Measurements from ENCODE around the gene WRAP53. TPM values are rescaled to one million over a fixed set of nuclear protein-coding genes. Genes with fewer than 3 reads are reported as not detected.

Gene WRAP53
- total RNA-seq, 1 donor from 2014 or later = 8.5 TPM

DNA sequence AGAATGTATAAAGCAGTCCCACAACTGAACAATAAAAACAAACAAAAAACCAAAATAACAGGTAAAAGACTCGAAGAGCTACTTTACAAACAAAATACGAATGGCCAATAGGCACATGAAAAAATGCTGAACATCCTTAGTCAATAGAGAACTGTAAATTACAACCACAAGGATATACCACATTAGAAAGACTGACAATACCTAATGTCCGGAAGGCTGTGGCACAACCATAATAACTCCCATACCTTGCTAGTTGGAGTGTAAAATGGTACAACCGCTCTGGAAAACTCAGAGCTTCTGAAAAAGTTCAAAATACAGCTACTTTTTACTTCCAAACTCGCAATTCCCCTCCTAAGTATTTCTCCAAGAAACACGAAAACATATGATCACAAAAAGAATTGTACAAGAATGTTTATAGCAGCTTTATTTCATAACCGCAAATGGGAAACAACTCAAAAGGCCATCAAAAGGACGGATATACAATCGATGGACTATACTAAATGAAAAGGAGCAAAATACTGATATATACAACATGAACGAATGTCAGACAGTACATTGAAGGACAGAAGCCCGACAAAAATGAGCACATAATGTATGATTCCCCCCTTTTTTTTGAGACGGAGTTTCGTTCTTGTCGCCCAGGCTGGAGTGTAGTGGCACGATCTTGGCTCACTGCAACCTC lies 3.3 kb upstream of the WRAP53 start:
- no peak for ATAC-seq

DNA sequence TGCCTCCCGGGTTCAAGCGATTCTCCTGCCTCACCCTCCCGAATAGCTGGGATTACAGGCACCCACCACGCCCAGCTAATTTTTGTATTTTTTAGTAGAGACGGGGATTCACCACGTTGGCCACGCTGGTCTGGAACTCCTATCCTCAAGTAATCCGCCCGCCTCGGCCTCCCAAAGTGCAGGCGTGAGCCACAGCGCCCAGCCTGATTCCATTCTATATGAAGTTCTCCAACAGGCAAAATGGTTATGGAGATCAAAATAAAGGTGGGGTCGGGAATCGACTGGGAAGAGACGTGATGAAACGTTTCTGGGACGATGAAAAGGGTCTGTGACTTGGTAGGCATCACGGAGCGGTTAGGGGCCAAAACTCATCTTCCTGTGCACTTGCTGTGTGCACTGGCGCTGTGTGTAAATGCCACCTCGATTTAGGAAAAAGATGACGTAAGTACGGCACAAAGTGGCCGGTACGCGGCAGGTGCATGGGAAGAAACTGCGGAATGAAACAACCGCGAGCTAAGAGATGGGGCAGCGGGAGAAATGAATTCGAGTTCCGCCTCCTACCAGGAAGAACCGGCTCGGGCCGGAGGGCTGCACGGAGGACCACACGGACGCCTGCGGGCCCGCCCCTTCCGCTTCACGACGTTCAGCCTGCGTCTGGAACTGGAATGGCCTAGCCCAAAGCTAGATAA lies 2.6 kb upstream of the WRAP53 start:
- ATAC-seq = peak; percentile 79

DNA sequence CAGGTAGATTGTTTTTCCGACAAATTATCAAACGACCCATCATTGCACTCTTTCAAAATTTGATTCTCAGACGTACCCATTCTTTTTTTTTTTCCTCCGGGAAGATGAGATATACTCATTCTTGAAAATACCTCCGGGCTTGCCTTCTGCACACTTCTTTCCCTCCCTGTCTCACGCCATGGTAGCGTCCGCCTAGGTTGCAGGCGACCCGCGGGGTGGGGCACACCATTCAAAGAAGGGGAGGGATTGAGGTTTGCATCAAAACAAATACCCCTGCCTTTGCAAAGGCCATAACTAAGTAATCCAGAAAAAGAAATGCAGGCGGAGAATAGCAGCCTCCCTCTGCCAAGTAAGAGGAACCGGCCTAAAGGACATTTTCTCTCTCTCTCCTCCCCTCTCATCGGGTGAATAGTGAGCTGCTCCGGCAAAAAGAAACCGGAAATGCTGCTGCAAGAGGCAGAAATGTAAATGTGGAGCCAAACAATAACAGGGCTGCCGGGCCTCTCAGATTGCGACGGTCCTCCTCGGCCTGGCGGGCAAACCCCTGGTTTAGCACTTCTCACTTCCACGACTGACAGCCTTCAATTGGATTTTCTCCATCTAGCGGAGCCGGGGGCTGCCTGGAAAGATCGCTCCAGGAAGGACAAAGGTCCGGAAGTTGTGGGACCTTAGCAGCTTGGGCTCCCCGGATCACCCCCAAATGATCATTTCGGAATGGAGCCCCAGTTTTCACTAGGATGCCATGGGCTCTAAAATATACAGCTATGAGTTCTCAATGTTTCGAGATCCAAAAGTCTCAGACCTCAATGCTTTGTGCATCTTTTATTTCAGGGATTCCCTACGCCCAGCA lies 1.8 kb upstream of the WRAP53 start:
- ATAC-seq = peak; percentile 54

DNA sequence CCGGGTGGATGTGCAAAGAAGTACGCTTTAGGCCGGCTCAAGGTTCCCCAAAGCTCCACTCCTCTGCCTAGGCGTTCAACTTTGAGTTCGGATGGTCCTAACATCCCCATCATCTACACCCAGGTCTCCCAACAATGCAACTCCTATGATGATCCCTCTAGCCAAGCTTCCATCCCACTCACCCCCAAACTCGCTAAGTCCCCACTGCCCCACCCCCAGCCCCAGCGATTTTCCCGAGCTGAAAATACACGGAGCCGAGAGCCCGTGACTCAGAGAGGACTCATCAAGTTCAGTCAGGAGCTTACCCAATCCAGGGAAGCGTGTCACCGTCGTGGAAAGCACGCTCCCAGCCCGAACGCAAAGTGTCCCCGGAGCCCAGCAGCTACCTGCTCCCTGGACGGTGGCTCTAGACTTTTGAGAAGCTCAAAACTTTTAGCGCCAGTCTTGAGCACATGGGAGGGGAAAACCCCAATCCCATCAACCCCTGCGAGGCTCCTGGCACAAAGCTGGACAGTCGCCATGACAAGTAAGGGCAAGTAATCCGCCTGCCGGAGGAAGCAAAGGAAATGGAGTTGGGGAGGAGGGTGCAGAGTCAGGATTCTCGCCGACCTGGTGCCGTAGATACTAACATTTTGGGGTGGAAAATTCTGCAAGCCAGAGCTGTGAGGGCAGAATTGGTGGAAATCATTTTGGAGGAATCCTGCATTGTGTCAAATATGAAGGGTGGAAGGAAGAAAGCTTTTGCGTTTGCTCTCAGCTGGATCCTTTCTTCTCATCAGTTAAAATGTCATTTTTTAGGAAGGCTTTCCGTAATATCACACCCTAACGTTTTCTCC lies 987 bp upstream of the WRAP53 start, which contains the start of gene TP53:
Gene TP53 (minus strand): TSS at position 419 of the 836 bp plus-strand sequence. CDS start 10,896 bp downstream, outside the sequence.
- ATAC-seq = peak; percentile 54

DNA sequence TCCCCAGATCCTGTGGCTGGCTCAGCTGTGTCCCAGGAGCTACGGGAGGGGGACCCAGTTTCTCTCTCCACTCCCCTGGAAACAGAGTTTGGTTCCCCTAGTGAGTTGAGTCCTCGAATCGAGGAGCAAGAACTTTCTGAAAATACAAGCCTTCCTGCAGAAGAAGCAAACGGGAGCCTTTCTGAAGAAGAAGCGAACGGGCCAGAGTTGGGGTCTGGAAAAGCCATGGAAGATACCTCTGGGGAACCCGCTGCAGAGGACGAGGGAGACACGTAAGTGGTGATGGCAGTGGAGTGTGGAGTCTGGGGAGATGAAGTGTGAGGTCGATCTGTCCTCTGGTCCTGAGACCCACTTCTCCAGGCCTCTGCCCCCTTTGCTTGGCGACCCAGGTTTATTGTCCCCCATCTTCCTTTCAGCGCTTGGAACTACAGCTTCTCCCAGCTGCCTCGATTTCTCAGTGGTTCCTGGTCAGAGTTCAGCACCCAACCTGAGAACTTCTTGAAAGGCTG lies 585 bp downstream of the WRAP53 start:
- no peak for ATAC-seq

DNA sequence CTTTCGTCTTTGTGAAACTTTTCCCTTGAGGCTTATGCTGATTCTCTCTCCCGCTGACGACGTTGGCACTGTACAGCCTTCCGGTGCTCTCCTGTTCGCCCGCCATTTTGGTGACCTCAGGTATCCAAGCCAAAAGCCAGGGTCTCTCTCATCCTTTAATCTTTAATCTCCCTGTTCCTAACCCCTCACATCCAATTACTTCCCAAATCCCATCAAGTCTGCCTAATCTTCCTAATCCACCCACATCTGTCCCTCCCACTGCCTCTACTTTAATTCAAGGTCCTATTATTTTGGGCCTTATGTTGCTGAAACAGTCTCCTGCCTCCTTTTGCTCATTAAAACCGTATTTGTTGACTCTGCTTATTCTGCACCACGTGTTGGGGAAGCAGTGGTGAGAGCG lies 7.3 kb downstream of the WRAP53 start:
- ATAC-seq = no peak

DNA sequence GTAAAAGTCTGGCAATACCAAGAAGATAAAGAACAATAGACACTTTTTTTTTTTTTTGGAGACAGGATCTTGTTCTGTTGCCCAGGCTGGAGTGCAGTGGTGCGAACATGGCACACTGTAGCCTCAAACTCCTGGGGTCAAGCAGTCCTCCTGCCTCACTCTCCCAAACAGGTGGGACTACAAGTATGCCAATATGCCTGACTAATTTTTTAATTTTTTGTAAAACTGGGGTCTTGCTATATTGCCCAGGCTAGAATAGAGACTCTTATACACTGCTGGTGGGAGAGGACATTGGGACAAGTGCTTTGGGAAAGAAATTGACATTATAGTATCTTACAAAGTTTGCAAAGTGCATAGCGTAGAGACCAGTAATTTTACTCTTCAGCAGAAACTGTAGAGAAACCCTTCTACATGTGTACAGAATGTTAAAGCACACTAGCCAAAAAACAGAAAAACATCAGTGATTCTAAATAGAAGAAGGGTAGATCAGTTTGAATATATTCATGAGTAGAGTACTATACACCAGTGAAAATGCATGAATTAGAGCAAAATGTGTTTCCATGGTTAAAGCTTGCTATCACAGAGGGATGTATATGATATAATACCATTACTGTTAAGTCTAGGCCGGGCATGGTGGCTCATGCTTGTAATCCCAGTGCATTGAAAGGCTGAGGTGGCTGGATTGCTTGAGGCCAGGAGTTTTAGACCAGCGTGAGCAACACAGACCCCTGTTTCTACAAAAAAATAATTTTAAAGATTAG lies 9.7 kb downstream of the WRAP53 start:
- no peak for ATAC-seq

DNA sequence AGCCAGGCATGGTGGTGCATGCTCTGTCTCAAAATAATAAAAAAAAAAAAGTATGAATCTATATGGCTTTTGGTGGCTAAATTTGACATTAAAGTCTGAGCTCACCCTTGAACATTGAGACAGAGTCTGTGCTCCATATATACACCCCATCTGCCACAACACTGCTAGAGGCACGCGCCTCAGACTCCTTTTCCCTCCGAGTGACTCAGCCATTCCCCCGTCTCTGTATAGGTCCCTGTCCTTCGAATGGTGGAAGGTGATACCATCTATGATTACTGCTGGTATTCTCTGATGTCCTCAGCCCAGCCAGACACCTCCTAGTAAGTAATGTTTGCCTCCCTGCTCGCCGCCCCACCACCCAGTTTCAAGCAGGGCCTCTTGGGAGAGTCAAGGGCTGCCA lies 12.2 kb downstream of the WRAP53 start:
- no peak for ATAC-seq

DNA sequence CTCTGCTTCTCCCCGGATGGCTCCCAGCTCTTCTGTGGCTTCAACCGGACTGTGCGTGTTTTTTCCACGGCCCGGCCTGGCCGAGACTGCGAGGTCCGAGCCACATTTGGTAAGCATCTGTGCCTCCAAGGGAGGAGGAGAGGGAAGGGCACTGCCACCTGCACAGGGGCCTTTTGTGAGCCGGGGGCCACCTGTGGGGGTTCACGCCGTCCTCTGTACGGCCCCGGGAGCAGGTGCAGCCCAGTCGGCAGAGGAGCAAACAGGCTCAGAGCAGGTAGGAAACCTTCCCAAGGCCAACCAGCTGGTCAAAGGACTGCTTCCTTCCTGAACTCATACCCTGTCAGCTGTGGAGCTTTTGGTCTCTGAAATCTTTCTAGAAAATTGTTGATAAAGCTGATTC lies 13.4 kb downstream of the WRAP53 start:
- no peak for ATAC-seq

DNA sequence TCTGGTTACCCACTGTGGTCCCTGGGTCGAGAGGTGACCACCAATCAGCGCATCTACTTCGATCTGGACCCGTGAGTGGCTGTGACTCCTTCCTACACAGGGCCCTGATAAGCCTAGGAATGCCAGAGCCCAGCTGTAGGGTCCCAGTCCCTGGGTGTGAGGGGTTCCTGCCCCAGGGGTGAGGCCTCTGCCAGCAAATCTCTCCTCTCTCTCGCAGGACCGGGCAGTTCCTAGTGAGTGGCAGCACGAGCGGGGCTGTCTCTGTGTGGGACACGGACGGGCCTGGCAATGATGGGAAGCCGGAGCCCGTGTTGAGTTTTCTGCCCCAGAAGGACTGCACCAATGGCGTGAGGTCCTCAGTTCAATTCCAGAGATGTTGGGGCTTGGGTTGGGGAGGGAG lies 14.5 kb downstream of the WRAP53 start:
- no peak for ATAC-seq

DNA sequence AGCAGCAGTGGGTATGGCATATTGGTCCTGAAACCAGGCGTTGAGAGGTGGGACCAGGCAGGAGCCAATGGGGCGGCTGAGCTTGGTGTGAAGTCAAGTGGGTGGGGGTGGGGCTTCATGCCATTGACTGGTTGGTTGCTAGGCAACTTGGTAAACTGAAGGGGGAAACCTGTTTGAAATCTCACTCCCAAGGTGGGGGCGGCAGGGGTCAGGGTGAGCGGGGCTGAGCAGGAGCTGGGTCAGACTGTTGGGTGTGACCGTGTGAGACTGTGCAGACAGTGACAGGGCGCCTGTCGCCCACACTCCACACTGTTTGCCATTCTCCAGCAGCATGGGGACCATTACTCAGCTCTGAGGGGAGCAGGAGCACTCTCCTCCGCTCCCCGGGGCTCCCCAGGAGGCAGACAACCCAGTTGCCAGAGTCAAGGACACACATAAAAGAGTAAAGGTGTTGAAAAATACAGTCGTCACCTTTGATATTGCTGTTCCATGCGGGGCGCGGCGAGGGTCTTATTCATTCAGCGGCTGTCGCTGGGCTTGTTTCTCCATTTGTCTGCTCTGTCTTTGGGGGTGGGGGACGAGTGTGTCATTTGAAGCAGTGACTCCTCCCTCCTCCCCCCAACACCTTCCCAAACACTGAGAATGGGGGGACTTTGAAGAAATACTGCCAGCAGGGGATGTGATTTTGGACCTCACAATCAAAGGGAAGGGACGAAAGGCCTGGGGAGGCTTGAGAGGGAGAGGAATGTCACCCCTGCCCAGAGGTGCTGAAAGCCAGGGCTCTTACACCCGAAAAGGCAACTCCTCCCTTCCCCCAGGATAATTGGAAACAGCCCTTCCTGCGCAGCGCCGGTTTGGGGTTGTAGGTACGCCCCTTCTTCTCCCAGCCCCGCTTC lies 15.6 kb downstream of the WRAP53 start:
- peak; percentile 4 for ATAC-seq

DNA sequence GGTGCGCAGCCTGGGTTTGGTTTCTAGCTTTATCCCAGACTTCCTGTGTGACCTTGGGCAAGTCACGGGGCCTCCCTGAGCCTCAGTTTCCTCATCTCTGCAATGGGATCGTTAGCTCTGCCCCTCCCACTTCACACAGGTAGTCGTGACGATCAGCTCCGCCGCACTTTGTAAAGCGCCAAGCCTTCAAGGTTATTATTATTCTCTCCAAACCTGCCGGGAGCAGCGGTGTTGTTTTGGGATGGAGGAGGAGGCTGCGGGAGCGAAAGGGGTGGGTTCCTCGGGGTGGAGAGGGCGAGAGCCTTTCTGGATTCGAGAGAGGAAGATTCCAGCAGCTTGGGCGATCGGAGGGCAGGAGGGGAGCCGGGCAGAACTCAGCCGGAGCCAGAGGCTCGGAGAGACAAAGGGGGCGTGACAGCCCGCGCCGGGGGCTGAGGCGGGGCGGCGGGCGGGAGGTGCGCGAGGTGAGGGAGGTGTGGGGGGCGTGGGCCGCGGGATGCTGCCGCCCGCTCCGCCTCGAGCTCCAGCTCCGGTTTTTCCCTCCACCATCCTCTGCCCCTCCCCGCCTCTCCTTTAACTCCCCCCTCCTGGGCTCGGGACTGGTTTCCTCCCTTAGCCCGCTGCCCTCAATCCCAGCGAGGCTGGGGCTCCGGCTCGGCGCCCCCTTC lies 16.5 kb downstream of the WRAP53 start, which contains the start of gene EFNB3:
Gene EFNB3 (plus strand): TSS at position 602 of the 668 bp plus-strand sequence. CDS start 397 bp downstream, outside the sequence.
- ATAC-seq = peak; percentile 32

DNA sequence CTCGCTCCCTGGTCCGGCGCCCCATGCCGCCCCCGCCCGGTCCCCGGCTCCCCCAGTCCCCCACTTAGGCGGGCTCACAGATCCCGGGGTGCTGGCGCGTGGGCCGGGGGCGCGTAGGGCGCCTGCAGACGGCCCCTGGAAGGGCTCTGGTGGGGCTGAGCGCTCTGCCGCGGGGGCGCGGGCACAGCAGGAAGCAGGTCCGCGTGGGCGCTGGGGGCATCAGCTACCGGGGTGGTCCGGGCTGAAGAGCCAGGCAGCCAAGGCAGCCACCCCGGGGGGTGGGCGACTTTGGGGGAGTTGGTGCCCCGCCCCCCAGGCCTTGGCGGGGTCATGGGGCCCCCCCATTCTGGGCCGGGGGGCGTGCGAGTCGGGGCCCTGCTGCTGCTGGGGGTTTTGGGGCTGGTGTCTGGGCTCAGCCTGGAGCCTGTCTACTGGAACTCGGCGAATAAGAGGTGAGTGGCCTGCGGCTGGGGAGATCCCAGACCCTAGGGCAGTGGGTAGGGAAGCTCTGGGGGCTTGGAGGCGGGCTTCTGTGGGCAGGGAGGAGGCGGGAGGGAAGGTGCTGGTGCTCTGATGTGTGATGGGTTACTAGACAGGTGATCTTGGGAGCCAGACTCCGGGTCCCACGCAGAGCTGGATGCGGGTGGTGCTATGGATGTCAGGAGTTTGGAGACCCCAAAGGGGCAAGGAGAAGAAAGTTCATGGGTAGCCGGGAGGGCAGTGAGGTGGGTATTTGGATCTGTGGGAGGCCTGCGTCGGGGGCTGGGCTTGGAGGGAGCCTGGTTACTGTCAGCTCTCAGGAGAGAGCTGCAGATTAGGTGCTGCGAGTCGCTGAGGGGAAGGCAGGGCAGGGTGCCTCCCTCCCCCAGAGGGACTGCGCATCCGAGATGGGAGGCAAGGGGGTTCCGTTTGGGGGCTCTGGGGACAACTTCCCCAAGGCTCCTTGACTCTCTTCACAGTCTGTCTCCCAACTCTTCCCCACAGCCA lies 17.3 kb downstream of the WRAP53 start:
- peak; percentile 6 for ATAC-seq

DNA sequence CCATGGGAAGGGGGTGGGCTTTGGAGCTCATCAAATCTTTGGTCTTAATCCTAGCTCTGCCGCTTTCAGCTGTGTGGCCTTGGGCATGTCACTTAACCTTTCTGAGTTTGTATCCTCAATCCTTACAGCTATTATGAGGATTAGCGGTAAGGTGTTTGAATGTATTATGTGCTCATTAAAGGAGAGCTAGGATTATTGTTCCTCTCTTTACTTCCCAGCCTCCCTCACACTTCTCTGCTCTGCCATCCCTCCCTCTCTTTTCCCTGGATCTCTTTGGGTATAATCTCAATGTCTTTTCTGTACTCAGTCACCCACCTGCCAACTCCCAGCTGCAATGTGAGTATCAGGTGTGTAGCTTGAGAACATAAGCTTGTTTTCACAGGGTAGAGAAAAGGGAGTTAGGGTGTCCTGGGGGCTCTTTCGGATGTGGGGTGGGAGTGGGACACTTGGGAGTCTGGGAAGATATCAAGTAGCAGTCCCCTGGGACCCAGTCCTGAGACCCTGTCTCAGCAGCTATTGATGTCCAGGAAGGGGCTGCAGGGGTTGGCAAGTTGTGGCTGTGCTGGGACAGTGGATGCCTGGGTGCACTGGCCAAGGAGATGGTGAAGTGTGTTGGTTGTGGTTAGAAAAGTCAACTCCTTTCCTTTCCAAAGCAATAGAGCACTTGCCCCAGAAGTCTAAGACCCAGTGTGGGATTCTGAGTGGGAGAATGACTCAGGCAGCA lies 18.5 kb downstream of the WRAP53 start:
- ATAC-seq = no peak

DNA sequence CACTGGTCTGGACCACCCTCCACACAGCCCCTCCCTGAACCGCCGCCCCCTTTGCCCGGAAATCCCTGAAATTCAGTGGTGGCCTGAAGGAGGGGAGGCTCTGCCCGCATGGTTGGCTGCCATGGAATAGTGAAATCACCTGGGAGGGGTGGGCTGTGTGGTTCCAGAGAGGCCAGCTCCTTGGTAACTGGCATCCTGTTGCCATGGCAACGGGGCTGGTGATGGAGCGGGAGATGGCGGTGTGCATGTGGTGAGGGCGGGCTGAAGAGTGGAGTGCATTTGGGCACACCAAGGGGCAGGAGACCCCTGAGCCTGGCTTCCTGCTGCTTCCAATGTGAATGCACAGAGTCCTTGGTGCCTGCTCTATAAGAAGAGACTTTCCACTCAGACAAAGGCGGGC lies 19.2 kb downstream of the WRAP53 start:
- no peak for ATAC-seq

DNA sequence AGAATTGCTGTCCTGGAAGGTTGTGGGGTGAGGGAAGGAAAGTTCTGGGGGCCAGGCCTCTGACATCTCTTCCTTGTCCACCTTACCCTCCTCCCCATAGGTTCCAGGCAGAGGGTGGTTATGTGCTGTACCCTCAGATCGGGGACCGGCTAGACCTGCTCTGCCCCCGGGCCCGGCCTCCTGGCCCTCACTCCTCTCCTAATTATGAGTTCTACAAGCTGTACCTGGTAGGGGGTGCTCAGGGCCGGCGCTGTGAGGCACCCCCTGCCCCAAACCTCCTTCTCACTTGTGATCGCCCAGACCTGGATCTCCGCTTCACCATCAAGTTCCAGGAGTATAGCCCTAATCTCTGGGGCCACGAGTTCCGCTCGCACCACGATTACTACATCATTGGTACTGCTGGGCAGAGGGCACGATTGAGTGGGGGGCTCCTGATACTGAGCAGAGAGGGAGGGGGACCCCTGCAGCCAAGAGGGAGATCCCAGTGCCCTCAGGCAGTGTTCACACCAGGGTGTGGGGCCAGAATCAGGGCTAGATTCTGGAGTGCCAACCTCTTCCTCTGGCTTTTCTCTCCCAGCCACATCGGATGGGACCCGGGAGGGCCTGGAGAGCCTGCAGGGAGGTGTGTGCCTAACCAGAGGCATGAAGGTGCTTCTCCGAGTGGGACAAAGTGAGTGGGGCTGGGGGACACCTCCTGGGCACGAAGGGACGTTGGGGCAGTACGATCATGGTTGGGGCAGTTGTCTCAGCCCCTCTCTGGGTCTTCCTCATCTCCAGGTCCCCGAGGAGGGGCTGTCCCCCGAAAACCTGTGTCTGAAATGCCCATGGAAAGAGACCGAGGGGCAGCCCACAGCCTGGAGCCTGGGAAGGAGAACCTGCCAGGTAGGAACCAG lies 19.8 kb downstream of the WRAP53 start:
- ATAC-seq = no peak
